ENCODE data around the gene RORC.

DNA sequence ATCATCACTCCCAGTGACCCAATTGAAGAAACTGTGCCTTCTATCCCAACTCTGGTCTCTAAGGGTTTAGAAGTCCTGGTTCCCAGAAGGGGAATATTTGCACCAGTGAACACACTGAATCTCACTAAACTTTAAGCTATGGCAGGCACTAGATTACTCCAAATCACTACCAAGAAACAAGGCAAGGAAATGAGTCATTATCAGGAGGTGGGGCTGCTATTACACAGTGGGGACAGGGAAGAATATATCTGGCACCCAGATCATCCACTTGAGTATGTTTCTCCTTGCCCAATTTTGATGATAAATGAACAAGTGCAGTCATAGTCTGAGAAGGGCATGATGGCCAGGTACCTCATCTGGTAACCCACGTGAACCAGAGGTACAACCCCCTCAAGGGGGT, 75.3 kb downstream of the RORC start:
- TF ChIP-seq, protein P1, sequence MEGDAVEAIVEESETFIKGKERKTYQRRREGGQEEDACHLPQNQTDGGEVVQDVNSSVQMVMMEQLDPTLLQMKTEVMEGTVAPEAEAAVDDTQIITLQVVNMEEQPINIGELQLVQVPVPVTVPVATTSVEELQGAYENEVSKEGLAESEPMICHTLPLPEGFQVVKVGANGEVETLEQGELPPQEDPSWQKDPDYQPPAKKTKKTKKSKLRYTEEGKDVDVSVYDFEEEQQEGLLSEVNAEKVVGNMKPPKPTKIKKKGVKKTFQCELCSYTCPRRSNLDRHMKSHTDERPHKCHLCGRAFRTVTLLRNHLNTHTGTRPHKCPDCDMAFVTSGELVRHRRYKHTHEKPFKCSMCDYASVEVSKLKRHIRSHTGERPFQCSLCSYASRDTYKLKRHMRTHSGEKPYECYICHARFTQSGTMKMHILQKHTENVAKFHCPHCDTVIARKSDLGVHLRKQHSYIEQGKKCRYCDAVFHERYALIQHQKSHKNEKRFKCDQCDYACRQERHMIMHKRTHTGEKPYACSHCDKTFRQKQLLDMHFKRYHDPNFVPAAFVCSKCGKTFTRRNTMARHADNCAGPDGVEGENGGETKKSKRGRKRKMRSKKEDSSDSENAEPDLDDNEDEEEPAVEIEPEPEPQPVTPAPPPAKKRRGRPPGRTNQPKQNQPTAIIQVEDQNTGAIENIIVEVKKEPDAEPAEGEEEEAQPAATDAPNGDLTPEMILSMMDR (IDR thresholded peaks at IDR 0.05; ENCODE audit: insufficient read depth, low read depth, low read length), result no peak
- no peak for TF ChIP-seq EZH2 (IDR thresholded peaks at IDR 0.05; ENCODE audit: insufficient read depth, low read length)
